Uterus (tissue), 4 donors: ENCODE results near the gene IGF2BP1. TPM values are rescaled to one million over a fixed set of nuclear protein-coding genes. Genes with fewer than 3 reads are reported as not detected.

Source experiments
- DNase-seq, 2 donors: peaks; one replicate each; pipeline ENCODE4 v3.0.0-alpha.2; 2019 to 2020
- H3K27ac ChIP-seq, 2 donors: fragments of 200-600 bp; sonication (generic); 1 replicate in 1 of 2; 2 replicates in 1 of 2; pipeline ENCODE4 v1.5.1; 2016 to 2018
- H3K27me3 ChIP-seq, 2 donors: fragments of 200-600 bp; sonication (generic); one replicate each; pipeline ENCODE4 v1.5.1; 2018 to 2019; ENCODE audit warnings: control low read depth in 1 of 2
- H3K36me3 ChIP-seq, 2 donors: fragments of 200-600 bp; sonication (generic); one replicate each; pipeline ENCODE4 v1.5.1; 2019; ENCODE audit warnings: control low read depth in 1 of 2
- H3K4me1 ChIP-seq, 2 donors: fragments of 200-600 bp; sonication (generic); one replicate each; pipeline ENCODE4 v1.5.1; 2018 to 2019; ENCODE audit warnings: control low read depth in 1 of 2
- H3K4me3 ChIP-seq, 2 donors: fragments of 200-600 bp; sonication (generic); 1 replicate in 1 of 2; 2 replicates in 1 of 2; pipeline ENCODE4 v1.5.1; 2018 to 2019; ENCODE audit warnings: mild to moderate bottlenecking in 1 of 2
- H3K9me3 ChIP-seq, 2 donors: fragments of 200-600 bp; sonication (generic); one replicate each; pipeline ENCODE4 v1.5.1; 2019; ENCODE audit warnings: control low read depth in 1 of 2
- POLR2A ChIP-seq, 2 donors: fragments of 450-650 bp; IDR thresholded peaks; one replicate each; pipeline ENCODE4 v1.6.1; 2016; ENCODE audit warnings: antibody characterized with exemption in 2 of 2, mild to moderate bottlenecking in 1 of 2, moderate library complexity in 1 of 2
- intact Hi-C: fragments of 100-400 bp; cut with DNase I; formaldehyde crosslinking; loops from one replicate; pipeline ENCODE4 v1.15.1; 2023; ENCODE audit warnings: low total_unique reads
- total RNA-seq, 4 donors: library from RNA; depleted of rRNA in 3 of 4; stranded (reverse); fragments of >200 nt in 3 of 4; gene quantifications; one replicate each; pipeline versions ENCODE4 v1.1.0 to v1.2.4, GENCODE V29; 2014 to 2023
- TF ChIP-seq, protein P1 (sequence below), 4 experiments: fragments of 200-600 bp in 2 of 4; fragments of 450-650 bp in 2 of 4; sonication (generic) in 2 of 4; IDR thresholded peaks; one replicate each; pipeline ENCODE4 v1.5.1; 2016 to 2019; ENCODE audit warnings: antibody characterized with exemption in 4 of 4, mild to moderate bottlenecking in 2 of 4, moderate library complexity in 1 of 4
- donor health status: DM: yes; HTN: yes; CAD: no.

Gene IGF2BP1
- total RNA-seq, 4 donors from 2014 or later: under 0.01 to 1.8 TPM; not detected in 2

GRCh38 chr17:48993305-48993704, 3.9 kb upstream of the IGF2BP1 start:
- DNase-seq: no peak
- Histone ChIP-seq H3K27me3 (peaks cover 34 to 96% of the 10 kb centered on the region in 2 donors), H3K9me3 (peaks cover 0 to 2% of the 10 kb centered on the region in 2 donors), H3K4me3 (no peak overlapping the region), H3K4me1 (peaks cover 0 to 7% of the 10 kb centered on the region in 2 donors), H3K36me3 (no peaks in the 10 kb centered on the region), H3K27ac (no peak overlapping the region)
- TF ChIP-seq, protein P1, sequence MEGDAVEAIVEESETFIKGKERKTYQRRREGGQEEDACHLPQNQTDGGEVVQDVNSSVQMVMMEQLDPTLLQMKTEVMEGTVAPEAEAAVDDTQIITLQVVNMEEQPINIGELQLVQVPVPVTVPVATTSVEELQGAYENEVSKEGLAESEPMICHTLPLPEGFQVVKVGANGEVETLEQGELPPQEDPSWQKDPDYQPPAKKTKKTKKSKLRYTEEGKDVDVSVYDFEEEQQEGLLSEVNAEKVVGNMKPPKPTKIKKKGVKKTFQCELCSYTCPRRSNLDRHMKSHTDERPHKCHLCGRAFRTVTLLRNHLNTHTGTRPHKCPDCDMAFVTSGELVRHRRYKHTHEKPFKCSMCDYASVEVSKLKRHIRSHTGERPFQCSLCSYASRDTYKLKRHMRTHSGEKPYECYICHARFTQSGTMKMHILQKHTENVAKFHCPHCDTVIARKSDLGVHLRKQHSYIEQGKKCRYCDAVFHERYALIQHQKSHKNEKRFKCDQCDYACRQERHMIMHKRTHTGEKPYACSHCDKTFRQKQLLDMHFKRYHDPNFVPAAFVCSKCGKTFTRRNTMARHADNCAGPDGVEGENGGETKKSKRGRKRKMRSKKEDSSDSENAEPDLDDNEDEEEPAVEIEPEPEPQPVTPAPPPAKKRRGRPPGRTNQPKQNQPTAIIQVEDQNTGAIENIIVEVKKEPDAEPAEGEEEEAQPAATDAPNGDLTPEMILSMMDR (IDR thresholded peaks at IDR 0.05): no peak
- no peak for TF ChIP-seq POLR2A (IDR thresholded peaks at IDR 0.05)
- intact Hi-C loops: no loop called here

DNA sequence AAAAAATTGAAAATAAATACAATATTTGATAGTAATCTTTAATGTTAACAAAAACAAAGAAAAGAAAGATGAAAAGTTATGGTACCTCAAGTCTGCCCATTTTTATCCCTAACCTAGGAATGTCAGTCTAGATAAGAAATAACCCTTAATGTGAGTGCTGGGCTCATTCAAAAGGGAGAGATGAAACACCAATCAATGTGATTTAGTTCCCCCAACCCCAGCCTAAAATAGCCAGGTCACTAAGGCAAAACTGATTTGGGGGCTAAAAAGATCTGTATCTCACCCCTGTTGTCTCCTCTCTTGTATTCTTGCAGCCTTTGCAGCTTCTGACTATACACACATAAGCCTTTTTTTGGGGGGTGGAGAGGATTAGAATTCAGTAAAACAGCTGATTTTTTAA, 3.2 kb upstream of the IGF2BP1 start:
- no peaks in the 10 kb centered on the region for H3K36me3 ChIP-seq
- TF ChIP-seq POLR2A (IDR thresholded peaks at IDR 0.05): no peak
- TF ChIP-seq, protein P1 (IDR thresholded peaks at IDR 0.05): no peak
- H3K27ac ChIP-seq: no peak overlapping the region

DNA sequence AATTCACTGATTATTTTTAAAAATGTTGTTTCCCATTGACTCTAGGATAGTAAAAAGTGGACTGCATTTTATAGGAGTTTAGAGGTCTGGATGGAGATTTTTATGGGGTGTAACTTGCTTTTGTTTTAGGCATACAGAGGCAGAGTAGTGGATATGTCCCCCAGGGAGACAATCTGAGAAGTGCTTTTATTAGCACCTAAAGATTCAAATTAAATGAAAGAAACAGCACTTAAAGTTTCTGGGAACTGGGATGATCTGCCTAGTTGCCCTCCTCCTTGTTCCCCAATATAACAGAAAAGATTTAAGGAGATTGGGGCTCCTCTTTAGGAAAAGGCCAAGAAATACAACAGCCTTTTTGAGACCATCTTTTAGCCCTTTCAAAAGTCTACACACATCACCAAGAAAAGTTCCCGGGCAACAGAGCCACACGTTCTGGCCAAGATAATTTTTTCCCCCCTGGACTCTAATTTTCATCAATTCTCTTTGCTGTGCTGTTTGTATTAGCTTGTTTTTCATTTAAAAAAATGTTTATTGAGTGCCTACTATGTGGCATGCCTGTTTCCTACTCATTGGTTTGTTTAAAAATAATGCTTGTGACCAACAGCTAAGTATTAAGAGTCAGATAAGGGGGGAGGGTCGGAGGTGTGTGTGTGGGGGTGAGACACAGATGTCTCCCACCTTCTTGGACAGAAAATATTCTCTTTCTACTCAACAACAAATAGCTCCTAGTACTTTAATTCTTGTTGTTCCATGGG, 2.5 kb upstream of the IGF2BP1 start:
- H3K4me3 ChIP-seq: no peak overlapping the region
- no peak for TF ChIP-seq POLR2A (IDR thresholded peaks at IDR 0.05)
- TF ChIP-seq, protein P1 (IDR thresholded peaks at IDR 0.05): no peak
- no peaks in the 10 kb centered on the region for H3K36me3 ChIP-seq
- DNase-seq: no peak
- peaks cover 0 to 2% of the 10 kb centered on the region in 2 donors for H3K9me3 ChIP-seq
- H3K27me3 ChIP-seq: peaks cover 42 to 99% of the 10 kb centered on the region in 2 donors
- intact Hi-C loops: no loop called here
- no peak overlapping the region for H3K27ac ChIP-seq
- peaks cover 0 to 7% of the 10 kb centered on the region in 2 donors for H3K4me1 ChIP-seq

More for the DNA sequence above, 3.2 kb upstream of the IGF2BP1 start:
- H3K9me3 ChIP-seq: peaks cover 0 to 2% of the 10 kb centered on the region in 2 donors
- intact Hi-C loops: no loop called here
- no peak overlapping the region for H3K4me3 ChIP-seq
- DNase-seq: no peak
- peaks cover 40 to 97% of the 10 kb centered on the region in 2 donors for H3K27me3 ChIP-seq
- peaks cover 0 to 7% of the 10 kb centered on the region in 2 donors for H3K4me1 ChIP-seq

- Histone ChIP-seq H3K36me3 (no peaks in the 10 kb centered on the region), H3K4me3 (no peak overlapping the region), H3K27ac (no peak overlapping the region), H3K27me3 (peaks cover 42 to 99% of the 10 kb centered on the region in 2 donors), H3K9me3 (peaks cover 0 to 2% of the 10 kb centered on the region in 2 donors), H3K4me1 (peaks cover 0 to 7% of the 10 kb centered on the region in 2 donors)
- no peak for TF ChIP-seq POLR2A (IDR thresholded peaks at IDR 0.05)
- TF ChIP-seq, protein P1 (IDR thresholded peaks at IDR 0.05): no peak
- no peak for DNase-seq
- intact Hi-C loops: no loop called here
These were observed 1.7 kb upstream of the IGF2BP1 start for GRCh38 chr17:48995304-48995973.
